Stimulated activated CD8-positive, alpha-beta memory T cell treated with anti-CD3 and anti-CD28 coated beads, Interleukin-7, amount 100 ng/mL, for 48 hours (primary cell): ENCODE data around the gene PSME1.

Source experiments
- DNase-seq, 2 donors: peaks; one replicate each; pipeline ENCODE4 v3.0.0-alpha.2; 2020; ENCODE audit warnings: low read depth in 1 of 2; ENCODE audit errors: extremely low read depth in 1 of 2

PSME1 gene

DNA sequence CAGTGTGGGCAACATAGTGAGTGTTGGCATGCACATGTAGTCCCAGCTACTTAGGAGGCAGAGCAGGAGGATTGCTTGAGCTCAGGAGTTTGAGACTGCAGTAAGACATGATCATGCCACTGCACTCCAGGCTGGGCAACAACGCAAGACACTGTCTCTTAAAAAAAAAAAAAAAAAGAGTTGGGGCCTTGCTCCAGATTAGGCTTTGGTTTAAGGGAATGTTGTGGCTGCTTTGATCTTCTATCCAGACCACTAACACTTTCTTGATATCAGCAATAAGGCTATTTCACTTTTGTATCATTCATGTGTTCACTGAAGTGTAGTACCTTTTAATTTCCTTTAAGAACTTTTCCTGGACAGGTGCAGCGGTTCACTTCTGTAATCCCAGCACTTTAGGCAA is 8.3 kb upstream of the PSME1 start:
- no peak for DNase-seq

DNA sequence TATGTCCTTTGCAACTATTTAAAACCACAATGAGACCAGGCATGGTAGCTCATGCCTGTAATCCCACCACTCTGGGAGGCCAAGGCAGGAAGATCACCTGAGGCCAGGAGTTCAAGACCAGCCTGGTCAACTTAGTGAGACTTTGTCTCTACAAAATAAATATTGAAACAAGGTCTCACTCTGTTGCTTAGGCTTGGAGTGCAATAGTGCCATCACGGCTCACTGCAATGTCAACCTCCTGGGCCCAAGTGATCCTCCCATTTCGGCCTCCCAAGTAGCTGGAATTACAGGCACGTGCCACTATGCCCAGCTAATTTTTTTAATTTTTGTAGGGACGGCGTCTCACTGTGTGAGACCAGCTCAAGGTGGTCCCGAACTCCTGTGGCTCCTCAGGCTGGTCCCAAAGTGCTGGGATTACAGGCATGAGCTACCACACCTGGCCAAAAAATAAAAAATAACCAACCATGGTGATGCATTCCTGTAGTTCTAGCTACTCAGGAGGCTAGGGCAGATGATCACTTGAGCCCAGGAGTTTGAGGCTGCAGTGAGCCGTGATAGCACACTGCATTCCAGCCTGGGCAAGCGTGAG is 6.5 kb upstream of the PSME1 start:
- DNase-seq = no peak

DNA sequence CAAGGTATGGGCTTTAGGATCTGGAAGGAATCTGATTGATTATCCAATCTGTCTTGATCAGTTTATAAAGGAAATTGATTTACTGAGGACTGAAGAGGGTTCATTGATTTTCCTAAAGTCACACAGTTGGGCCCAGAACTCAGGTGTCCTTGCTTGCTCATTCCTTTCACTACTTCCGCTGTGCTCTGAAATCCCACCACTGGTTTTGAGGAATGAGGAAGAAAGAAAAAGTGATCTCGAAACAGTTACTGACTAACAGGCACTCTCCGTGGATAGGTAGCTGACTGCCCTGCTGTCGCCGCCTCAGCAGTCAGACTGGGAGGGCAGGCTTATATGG is 5.6 kb upstream of the PSME1 start, which contains the start of gene FITM1:
TSS of gene FITM1 (plus strand) at position 280 of the 337 bp plus-strand sequence. CDS start 905 bp downstream, outside the sequence.
- DNase-seq = no peak

DNA sequence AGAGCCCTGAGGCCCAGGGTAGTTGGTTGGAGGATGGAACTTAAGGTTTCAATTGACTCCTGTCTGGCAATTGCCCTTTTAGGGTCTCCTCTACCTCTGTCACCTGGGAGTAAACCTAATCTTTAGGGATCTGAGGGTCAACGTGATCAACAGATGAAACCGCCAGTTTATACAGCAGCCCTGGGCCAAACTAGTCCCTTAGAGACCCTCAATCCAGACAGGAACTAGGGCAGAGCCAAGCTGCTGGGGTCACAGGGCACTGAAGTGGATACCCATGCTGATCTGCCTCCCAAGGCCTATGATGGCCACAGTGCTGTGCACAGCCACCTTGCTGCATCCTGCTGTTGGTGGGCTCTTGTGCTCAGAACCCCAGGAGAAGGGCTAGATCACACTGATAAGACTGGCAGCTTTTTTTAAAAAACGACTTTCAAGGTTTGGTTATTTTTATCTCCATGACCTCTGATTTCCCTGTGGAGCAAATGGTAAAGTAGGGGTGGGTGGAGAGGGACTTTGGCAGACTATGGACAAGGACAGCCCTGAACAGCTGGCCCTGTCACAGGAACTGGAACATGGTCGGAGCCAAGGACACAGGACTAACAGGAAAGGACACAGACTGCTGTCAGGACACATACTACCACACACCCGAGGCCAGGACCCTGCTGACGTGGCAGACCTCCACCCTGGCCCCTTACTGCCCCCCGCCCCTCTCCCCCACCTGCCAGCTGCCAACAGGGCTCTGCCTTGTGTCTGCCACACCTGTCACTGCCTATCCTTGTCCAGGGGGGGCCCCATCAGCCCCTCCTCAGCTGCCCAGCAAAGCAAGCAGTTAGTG is 5.1 kb upstream of the PSME1 start:
- DNase-seq = no peak

DNA sequence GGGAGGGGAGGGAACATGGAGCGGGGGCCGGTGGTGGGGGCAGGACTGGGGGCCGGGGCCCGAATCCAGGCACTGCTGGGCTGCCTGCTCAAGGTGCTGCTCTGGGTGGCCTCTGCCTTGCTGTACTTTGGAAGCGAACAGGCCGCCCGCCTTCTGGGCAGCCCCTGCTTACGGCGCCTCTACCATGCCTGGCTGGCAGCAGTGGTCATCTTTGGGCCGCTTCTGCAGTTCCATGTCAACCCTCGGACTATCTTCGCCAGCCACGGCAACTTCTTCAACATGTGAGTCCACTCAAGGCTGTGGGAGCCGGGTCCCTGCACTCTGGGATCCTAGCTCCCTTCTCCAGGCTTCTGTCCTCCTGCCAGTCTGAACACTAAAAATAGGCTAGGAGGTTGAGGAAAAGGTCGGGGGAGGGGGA is 4.4 kb upstream of the PSME1 start:
- DNase-seq = no peak

DNA sequence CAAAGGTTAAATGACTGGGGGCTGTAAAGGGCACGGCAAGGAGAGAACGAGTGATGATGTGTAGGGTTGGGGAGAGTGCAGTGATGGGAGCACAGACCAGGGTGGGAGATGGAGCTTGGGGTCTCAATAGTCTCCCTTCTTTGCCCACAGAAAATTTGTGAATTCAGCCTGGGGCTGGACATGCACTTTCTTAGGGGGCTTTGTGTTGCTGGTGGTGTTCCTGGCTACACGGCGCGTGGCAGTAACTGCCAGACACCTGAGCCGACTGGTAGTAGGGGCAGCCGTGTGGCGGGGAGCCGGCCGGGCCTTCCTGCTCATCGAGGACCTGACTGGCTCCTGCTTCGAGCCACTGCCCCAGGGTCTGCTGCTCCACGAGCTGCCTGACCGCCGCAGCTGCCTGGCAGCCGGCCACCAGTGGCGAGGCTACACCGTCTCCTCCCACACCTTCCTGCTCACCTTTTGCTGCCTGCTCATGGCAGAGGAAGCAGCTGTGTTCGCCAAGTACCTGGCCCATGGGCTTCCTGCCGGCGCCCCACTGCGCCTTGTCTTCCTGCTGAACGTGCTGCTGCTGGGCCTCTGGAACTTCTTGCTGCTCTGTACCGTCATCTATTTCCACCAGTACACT is 3.8 kb upstream of the PSME1 start:
- no peak for DNase-seq

DNA sequence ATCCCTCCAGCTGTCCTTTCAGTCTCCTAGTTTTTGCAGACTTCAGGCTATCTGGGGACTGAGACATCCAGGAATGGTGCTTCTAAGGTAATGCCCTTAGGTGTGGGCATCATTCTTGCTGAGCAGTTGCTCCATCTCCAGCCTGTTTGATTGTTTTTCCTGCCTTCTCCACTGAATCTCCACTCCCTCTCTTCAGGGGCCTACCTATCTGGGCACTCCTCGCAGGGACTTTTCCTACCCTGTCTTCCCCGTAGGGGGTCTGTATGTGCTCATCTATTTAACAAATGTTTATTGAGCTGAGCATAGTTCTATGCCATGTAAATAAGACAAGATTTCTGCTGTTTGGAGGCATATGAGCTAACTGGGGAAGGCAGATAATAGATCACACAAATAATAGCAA is 3.0 kb upstream of the PSME1 start:
- DNase-seq = no peak

DNA sequence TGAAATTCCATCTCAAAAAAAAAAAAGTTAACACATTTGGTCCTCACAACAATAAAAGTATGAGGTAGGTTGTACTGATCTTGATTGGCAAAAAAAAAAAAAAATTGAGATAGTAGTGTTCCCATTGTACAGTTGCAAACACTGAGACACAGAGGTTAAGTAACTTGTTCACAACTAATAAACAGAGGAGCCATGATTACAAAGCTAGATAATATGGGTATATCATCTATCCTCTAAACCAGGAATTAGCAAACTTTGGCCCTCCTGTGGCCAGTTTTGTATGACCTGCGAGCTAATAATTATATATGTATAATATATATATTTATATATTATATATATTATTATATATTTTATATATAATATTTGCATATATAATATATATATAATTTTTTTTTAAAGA is 2.3 kb upstream of the PSME1 start:
- no peak for DNase-seq

DNA sequence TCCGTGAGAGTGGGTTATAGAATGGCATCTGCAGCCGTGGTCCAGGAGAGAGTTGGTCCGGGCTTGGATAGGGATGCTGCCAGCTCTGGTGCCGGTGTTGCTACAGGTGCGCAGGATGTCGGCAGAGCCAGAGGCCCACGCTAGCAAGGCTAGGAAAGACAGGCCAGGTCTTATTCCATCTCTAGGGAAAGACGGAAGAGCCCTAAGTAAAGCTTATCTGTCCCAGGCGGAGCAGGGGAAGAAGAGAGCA is 485 bp upstream of the PSME1 start:
- DNase-seq = no peak

DNA sequence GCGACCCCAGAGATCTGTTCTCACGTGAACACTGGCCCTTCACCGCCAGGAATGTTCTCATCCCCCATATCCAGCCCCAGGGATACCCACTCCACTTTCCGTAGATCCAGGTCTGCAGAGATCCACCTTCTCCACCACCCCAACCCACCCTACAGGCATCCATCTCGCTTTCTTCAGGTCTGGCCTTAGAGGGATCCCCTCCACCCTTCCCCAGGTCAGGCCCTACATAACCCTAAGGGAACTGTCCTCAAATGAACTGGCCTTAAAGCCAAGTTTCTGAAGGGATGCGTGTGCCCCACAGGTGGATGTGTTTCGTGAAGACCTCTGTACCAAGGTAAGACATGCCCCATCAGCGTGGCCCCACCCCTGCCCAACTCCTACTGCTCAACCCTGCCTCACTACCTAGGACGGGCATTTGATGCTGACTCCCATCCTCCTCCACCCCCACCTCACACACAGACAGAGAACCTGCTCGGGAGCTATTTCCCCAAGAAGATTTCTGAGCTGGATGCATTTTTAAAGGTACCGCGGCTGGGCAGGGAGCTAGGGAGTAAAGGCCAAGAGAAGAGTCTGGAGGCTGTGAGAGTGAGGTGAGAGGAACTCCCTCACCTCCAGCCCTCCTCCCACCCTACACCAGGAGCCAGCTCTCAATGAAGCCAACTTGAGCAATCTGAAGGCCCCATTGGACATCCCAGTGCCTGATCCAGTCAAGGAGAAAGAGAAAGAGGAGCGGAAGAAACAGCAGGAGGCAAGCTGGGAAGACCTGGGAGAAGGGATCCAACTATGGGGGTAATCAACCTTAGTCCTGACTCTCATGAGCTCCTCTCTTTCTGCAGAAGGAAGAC is 912 bp downstream of the PSME1 start:
- DNase-seq = no peak

DNA sequence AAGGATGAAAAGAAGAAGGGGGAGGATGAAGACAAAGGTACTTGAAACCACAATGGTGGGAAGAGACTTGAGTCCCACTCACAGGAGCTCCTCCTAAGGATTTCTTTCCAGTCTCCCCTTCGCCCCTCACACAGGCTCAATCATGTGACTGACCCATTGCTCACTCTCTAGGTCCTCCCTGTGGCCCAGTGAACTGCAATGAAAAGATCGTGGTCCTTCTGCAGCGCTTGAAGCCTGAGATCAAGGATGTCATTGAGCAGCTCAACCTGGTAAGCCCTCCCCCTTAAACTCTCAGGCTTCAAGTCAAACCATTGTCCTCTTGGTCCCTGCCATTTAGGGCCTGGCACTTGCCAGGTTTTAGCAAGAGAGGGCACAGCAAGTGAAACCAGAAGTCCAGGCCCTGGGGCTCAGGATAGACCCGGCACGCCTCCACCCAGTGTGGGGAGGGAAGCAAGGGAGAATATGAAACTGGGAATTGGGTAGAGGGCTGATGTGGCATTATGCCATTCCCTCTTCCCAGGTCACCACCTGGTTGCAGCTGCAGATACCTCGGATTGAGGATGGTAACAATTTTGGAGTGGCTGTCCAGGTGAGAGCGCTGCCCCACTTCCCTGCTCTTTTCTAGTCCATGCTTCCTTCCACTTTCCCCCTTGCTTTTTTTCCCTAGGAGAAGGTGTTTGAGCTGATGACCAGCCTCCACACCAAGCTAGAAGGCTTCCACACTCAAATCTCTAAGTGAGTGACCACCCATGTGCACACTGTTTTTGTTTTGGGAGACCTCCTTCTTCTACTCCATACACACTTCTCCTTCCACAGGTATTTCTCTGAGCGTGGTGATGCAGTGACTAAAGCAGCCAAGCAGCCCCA is 1.8 kb downstream of the PSME1 start:
- DNase-seq = no peak

DNA sequence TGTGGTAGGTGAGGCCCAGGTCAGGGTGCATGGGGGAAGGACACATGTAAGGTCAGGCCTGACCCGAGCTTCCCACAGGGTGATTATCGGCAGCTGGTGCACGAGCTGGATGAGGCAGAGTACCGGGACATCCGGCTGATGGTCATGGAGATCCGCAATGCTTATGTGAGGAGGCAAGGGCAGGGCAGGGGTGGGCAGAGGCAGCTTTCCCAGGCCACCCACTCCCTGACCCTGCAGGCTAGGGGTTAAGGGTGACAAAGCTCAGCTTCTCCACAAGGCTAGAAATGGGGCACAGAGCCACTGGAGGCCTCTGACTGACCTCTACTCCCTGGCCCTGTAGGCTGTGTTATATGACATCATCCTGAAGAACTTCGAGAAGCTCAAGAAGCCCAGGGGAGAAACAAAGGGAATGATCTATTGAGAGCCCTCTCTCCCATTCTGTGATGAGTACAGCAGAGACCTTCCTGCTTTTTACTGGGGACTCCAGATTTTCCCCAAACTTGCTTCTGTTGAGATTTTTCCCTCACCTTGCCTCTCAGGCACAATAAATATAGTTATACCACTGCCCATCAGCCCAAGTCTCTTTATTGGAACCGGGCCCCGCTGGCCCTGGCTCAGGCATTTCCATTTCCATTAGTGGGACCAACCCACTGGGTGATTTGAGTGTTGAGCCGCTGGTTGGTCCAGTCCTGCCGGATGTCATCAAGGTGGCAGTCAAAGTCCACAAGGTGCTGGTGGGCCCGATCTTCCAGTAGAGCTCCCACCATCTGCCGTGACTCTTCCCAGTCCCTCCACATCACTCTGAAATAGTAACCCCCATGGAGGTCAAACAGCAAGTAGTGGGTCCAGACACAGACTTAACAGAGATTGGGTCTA is 2.6 kb downstream of the PSME1 start:
- no peak for DNase-seq

DNA sequence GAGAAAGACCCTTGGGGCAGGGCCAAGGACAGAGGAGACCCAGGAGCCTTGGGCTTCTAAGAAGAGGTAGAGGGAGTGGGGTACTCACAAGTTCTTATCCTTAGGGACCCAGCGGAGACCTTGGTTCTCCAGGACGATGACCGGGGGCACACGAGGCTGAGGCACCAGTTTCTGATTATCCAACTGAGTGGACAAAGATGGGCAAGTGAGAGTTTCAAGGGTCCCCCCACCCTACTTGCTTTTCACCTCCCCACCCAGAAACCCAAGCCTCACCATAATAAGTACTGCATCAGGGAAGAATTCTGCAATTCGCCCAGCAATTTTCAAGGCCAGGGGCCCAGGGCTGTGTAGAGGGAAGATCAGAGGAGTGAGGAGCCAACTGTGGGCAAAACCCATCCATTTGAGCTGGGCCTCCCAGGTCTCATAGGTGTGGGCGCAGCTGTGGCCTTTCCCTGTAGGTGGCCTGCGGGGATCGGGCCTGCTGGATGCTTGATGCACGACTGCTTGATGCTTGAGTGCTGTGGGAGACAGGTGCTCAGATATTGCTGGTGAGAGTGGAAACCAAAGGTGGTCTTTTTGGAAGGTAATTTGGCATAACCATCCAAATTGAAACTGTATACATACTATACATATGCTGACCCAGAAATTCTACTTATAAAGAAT is 3.4 kb downstream of the PSME1 start:
- no peak for DNase-seq

DNA sequence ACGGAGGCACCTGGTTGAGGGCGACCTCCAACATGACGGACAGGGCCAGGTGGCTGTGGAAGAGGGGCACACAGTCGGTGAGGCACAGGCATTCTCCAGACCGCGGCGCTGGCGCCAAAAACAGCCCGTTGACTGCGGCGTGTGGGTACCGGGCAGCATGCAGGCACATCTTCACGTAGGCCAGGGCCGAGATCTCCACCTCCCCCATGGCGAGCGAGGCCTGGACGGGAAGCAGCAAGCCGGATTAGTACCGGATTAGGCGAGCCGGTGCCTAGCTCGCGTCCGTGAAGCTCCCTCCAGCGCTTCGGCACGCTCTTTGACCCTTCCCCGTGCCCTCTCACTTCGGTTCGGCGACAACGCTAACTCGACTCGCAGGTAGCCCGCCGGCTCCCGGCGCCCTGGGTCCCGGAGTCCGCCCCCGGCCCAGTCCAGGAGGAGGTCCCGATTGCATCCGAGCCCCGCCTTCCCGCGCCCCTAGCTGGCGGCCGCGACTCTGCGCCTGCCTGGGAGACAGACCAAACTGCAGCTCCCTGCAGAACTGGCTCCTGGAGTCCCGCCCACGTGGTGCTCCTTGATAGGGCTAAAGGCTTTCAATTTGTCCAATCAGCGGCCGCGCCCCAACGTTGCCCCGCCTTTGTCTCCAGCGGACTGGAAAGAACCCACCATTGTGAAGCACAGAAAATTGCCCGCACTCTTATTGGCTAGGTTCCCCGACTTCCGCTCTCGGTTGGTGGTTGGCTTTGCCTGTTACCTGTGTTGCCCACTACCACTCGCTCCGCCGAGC is 5.3 kb downstream of the PSME1 start, which contains the start of gene EMC9:
TSS of gene EMC9 (minus strand) at position 495 of the 784 bp plus-strand sequence. CDS start at position 208, 287 bp downstream.
- DNase-seq = peak; percentile 98 to 100

DNA sequence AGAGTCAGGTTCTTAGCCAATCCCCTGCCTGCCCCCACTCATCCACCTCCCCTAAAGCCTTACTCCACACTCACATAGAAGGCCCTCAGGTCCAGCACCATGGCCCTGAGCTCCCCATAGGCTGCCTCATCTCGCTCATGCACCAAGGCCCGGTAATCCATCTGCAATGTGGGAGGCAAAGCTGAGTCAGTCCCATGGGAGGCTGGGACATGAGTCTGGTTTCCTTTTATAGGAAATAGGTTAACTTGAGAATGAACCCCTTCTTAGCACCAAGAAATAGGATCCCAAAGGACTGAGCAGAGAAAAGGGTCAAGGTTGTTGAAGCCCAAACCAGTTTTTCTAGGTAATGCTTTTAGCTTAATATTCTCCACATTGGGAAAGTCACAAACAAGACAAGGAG is 7.5 kb downstream of the PSME1 start:
- DNase-seq = no peak

DNA sequence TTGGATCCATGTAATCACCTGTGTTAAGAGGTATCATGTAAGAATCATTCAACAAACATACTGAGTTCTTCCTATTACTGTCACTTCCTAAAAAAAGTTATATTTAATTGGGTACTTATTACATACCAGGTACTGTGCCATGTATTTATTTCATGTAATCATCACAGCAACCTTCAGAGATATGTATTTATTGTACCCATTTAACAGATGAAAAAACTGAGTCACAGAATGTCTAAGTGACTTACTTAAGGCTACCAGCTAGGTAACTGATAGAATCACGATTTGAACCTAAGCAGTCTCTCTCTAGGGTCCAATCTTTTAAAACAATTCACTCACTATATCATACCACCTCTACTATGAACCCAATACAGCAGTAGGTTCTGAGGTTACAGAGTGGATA is 8.5 kb downstream of the PSME1 start:
- DNase-seq = no peak

DNA sequence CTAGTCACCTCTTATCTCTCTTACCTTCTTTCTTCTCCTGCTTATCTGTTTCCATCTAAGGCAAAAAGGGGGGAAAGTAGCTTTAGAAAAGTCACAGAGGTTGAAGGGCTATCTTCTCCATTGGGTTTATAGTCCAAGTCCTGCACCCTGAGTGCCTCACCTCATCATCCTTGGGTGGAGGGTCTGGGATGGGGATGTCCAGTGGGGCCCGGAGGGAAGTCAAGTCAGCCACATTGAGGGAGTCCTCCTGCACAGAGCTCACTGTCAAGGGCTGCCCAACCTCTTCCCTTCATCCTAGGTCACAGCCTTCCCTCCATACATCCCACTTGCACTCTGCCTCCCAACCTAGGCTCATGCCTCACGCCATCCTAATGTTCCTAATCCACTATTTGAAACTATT is 9.2 kb downstream of the PSME1 start:
- DNase-seq = no peak
